Activated CD4-positive, alpha-beta memory T cell treated with anti-CD3 and anti-CD28 coated beads for 36 hours (primary cell): ENCODE measurements around the gene SLC44A1. TPM values are rescaled to one million over a fixed set of nuclear protein-coding genes. Genes with fewer than 3 reads are reported as not detected.

Source experiments
- CTCF ChIA-PET: fragments of 350-600 bp; sonication (Branson Sonifier 250); formaldehyde crosslinking; loops from one replicate; lab custom pipeline; 2021; ENCODE audit warnings: antibody characterized with exemption, inconsistent platforms; lab: Charles Lee
- POLR2A ChIA-PET: fragments of 350-600 bp; sonication (Branson Sonifier 250); formaldehyde crosslinking; loops from one replicate; lab custom pipeline; 2021; ENCODE audit warnings: antibody characterized with exemption; lab: Charles Lee
- DNase-seq: peaks from one replicate; pipeline ENCODE4 v3.0.0-alpha.2; 2020
- H3K27ac Mint-ChIP-seq: one replicate; pipeline ENCODE4 v1.8.0; 2021; ENCODE audit warnings: mixed read lengths
- H3K27me3 Mint-ChIP-seq: one replicate; pipeline ENCODE4 v1.8.0; 2021; ENCODE audit warnings: mixed read lengths
- H3K36me3 Mint-ChIP-seq: one replicate; pipeline ENCODE4 v1.8.0; 2021; ENCODE audit warnings: mixed read lengths
- H3K4me1 Mint-ChIP-seq: one replicate; pipeline ENCODE4 v1.8.0; 2021; ENCODE audit warnings: low read depth, mixed read lengths
- H3K4me3 Mint-ChIP-seq: one replicate; pipeline ENCODE4 v1.8.0; 2021; ENCODE audit warnings: mild to moderate bottlenecking, mixed read lengths
- H3K9me3 Mint-ChIP-seq: one replicate; pipeline ENCODE4 v1.8.0; 2021; ENCODE audit warnings: mixed read lengths
- intact Hi-C: fragments of 100-400 bp; cut with micrococcal nuclease; formaldehyde crosslinking; loops from one replicate; pipeline ENCODE4 v1.15.1; 2023
- total RNA-seq, 2 experiments: library from RNA; stranded (reverse); gene quantifications; one replicate each; pipeline ENCODE4 v1.2.3, GENCODE V29; 2021

Gene SLC44A1
- total RNA-seq, 2 experiments from 2014 or later, result 11.8 to 12.2 TPM

- Mint-ChIP-seq H3K9me3 (peaks cover 15% of the 10 kb centered on the region), H3K27me3 (peaks cover 48% of the 10 kb centered on the region), H3K4me1 (peaks cover 4% of the 10 kb centered on the region), H3K4me3 (no peak overlapping the region), H3K36me3 (peaks cover 4% of the 10 kb centered on the region), H3K27ac (no peak overlapping the region)
- intact Hi-C loops, result no loop called here
- ChIA-PET POLR2A (no interaction called here), CTCF (interaction anchor here (0.6 to 5.3 kb wide), 4 partner anchors 235 to 369 kb away, joined by 3 to 22 read pairs (median 3); no protein-coding TSS in a partner anchor)
- DNase-seq, result no peak
Measured at GRCh38 chr9:105413525-105413924, 169.1 kb downstream of the SLC44A1 start.

GRCh38 chr9:105414947-105415661 is 170.7 kb downstream of the SLC44A1 start:
- ChIA-PET POLR2A (interaction anchor here (0.6 kb wide), 1 partner anchor 73 kb away, joined by 4 read pairs; no protein-coding TSS in a partner anchor), CTCF (interaction anchor here (1.0 to 5.3 kb wide), 14 partner anchors 30 to 672 kb away, joined by 3 to 22 read pairs (median 4); no protein-coding TSS in a partner anchor)
- Mint-ChIP-seq H3K36me3 (peaks cover 2% of the 10 kb centered on the region), H3K9me3 (peaks cover 9% of the 10 kb centered on the region), H3K27ac (no peak overlapping the region), H3K4me1 (peaks cover 4% of the 10 kb centered on the region), H3K4me3 (no peak overlapping the region), H3K27me3 (peaks cover 37% of the 10 kb centered on the region)
- intact Hi-C loops, result loop anchor here (1.0 to 2.0 kb wide), 5 partner anchors 170 to 634 kb away; partner anchors contain the start of gene SLC44A1
- DNase-seq, result peak; percentile 53

- Mint-ChIP-seq H3K4me3 (no peak overlapping the region), H3K27me3 (peaks cover 32% of the 10 kb centered on the region), H3K4me1 (peaks cover 4% of the 10 kb centered on the region), H3K36me3 (peaks cover 2% of the 10 kb centered on the region), H3K27ac (no peak overlapping the region), H3K9me3 (peaks cover 9% of the 10 kb centered on the region)
- DNase-seq, result no peak
- CTCF ChIA-PET, result interaction anchor here (1.0 to 5.3 kb wide), 13 partner anchors 29 to 672 kb away, joined by 3 to 22 read pairs (median 4); no protein-coding TSS in a partner anchor
- intact Hi-C loops, result loop anchor here (1.0 to 2.0 kb wide), 5 partner anchors 171 to 635 kb away; partner anchors contain the start of gene SLC44A1
- POLR2A ChIA-PET, result interaction anchor here (0.6 kb wide), 1 partner anchor 74 kb away, joined by 4 read pairs; no protein-coding TSS in a partner anchor
Measured at GRCh38 chr9:105415662-105415980, 171.2 kb downstream of the SLC44A1 start.

- peaks cover 2% of the 10 kb centered on the region for H3K9me3 Mint-ChIP-seq
- no peak for DNase-seq
- ChIA-PET POLR2A (no interaction called here), CTCF (interaction anchor here (5.3 kb wide), 1 partner anchor 257 kb away, joined by 22 read pairs; no protein-coding TSS in a partner anchor)
- H3K27me3 Mint-ChIP-seq, result peaks cover 22% of the 10 kb centered on the region
- peaks cover under 1% of the 10 kb centered on the region for H3K36me3 Mint-ChIP-seq
- H3K27ac Mint-ChIP-seq, result no peak overlapping the region
- intact Hi-C loops, result no loop called here
- peaks cover 4% of the 10 kb centered on the region for H3K4me1 Mint-ChIP-seq
- H3K4me3 Mint-ChIP-seq, result no peak overlapping the region
Measured at GRCh38 chr9:105416840-105417239, 172.4 kb downstream of the SLC44A1 start.

- no peak for DNase-seq
- H3K36me3 Mint-ChIP-seq, result no peaks in the 10 kb centered on the region
- intact Hi-C loops, result no loop called here
- ChIA-PET CTCF (interaction anchor here (0.9 kb wide), 1 partner anchor 259 kb away, joined by 5 read pairs; no protein-coding TSS in a partner anchor), POLR2A (no interaction called here)
- peaks cover 8% of the 10 kb centered on the region for H3K27me3 Mint-ChIP-seq
- no peak overlapping the region for H3K4me3 Mint-ChIP-seq
- H3K9me3 Mint-ChIP-seq, result no peaks in the 10 kb centered on the region
- peaks cover 4% of the 10 kb centered on the region for H3K4me1 Mint-ChIP-seq
- H3K27ac Mint-ChIP-seq, result no peak overlapping the region
Measured at GRCh38 chr9:105418588-105419500, 174.4 kb downstream of the SLC44A1 start.

GRCh38 chr9:105419816-105420597 is 175.6 kb downstream of the SLC44A1 start:
- intact Hi-C loops, result no loop called here
- no peaks in the 10 kb centered on the region for H3K9me3 Mint-ChIP-seq
- DNase-seq, result no peak
- ChIA-PET POLR2A (no interaction called here), CTCF (interaction anchor here (0.9 kb wide), 1 partner anchor 261 kb away, joined by 5 read pairs; no protein-coding TSS in a partner anchor)
- no peak overlapping the region for H3K27ac Mint-ChIP-seq
- no peaks in the 10 kb centered on the region for H3K36me3 Mint-ChIP-seq
- H3K4me1 Mint-ChIP-seq, result peaks cover 4% of the 10 kb centered on the region
- no peak overlapping the region for H3K4me3 Mint-ChIP-seq
- peaks cover 4% of the 10 kb centered on the region for H3K27me3 Mint-ChIP-seq

GRCh38 chr9:105421154-105421553 is 176.7 kb downstream of the SLC44A1 start:
- Mint-ChIP-seq H3K4me1 (no peaks in the 10 kb centered on the region), H3K27me3 (no peaks in the 10 kb centered on the region), H3K27ac (no peak overlapping the region), H3K36me3 (no peaks in the 10 kb centered on the region), H3K9me3 (no peaks in the 10 kb centered on the region), H3K4me3 (no peak overlapping the region)
- intact Hi-C loops, result no loop called here
- CTCF ChIA-PET, result no interaction called here
- POLR2A ChIA-PET, result no interaction called here
- no peak for DNase-seq

GRCh38 chr9:105421864-105422263 is 177.4 kb downstream of the SLC44A1 start:
- no peak for DNase-seq
- ChIA-PET CTCF (no interaction called here), POLR2A (no interaction called here)
- intact Hi-C loops, result no loop called here
- no peak overlapping the region for H3K27ac Mint-ChIP-seq
- H3K27me3 Mint-ChIP-seq, result no peaks in the 10 kb centered on the region
- no peak overlapping the region for H3K4me3 Mint-ChIP-seq
- H3K36me3 Mint-ChIP-seq, result no peaks in the 10 kb centered on the region
- H3K4me1 Mint-ChIP-seq, result no peaks in the 10 kb centered on the region
- no peaks in the 10 kb centered on the region for H3K9me3 Mint-ChIP-seq

GRCh38 chr9:105425816-105426433 is 181.5 kb downstream of the SLC44A1 start:
- ChIA-PET CTCF (interaction anchor here (1.0 to 1.1 kb wide), 3 partner anchors 17 to 293 kb away, joined by 3 to 6 read pairs (median 3); no protein-coding TSS in a partner anchor), POLR2A (no interaction called here)
- no peaks in the 10 kb centered on the region for H3K4me1 Mint-ChIP-seq
- peaks cover 4% of the 10 kb centered on the region for H3K27me3 Mint-ChIP-seq
- H3K4me3 Mint-ChIP-seq, result no peak overlapping the region
- DNase-seq, result no peak
- no peaks in the 10 kb centered on the region for H3K9me3 Mint-ChIP-seq
- H3K36me3 Mint-ChIP-seq, result no peaks in the 10 kb centered on the region
- H3K27ac Mint-ChIP-seq, result no peak overlapping the region
- intact Hi-C loops, result loop anchor here (1.0 kb wide), 1 partner anchor 292 kb away; no protein-coding TSS in a partner anchor

GRCh38 chr9:105426657-105427056 is 182.2 kb downstream of the SLC44A1 start:
- POLR2A ChIA-PET, result no interaction called here
- DNase-seq, result no peak
- H3K27ac Mint-ChIP-seq, result no peak overlapping the region
- peaks cover 4% of the 10 kb centered on the region for H3K27me3 Mint-ChIP-seq
- H3K9me3 Mint-ChIP-seq, result no peaks in the 10 kb centered on the region
- intact Hi-C loops, result loop anchor here (1.0 kb wide), 1 partner anchor 292 kb away; no protein-coding TSS in a partner anchor
- H3K4me1 Mint-ChIP-seq, result no peaks in the 10 kb centered on the region
- H3K36me3 Mint-ChIP-seq, result no peaks in the 10 kb centered on the region
- CTCF ChIA-PET, result interaction anchor here (0.7 to 1.1 kb wide), 2 partner anchors 271 to 470 kb away, joined by 3 to 4 read pairs; no protein-coding TSS in a partner anchor
- no peak overlapping the region for H3K4me3 Mint-ChIP-seq
